ENCODE measurements around the gene CENPQ.

The CENPQ gene

DNA sequence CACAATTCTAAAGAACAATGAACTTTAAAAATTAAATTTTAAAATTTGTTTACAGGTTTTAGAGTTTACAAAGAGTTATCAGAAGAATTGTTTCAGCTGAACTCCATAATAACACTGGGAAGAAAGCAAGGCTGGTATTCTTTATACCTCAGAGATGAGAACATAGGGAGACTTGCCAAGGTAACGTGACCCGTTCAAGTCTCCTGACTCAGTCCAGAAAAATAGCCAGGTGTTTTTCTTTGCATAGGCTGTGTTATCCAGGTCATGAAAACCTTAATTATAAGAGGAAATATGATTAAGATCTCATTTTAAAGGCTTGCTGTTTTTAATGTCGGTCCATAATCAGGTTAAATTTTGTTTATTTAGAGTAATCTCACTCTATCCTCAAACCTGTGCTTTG lies 78.8 kb downstream of the CENPQ start:
- DNase-seq (ENCODE audit: low spot score) = no peak

Measured in LoVo (cell line).